AG04449 (cell line): ENCODE data around the gene PCBP3.
A peak's percentile ranks its signal among the peaks of the same experiment; 100 is the strongest.
"Not testable (repeated sequence)": the region's sequence is repeated elsewhere in the genome, so short reads cannot be mapped to it uniquely, and the experiment has no call there.

Source experiments
- CTCF ChIA-PET: fragments of 350-600 bp; formaldehyde crosslinking; extraction: SDS; loops from one replicate; lab custom pipeline; 2021; ENCODE audit warnings: antibody characterized with exemption; lab: Yijun Ruan, JAX
- POLR2A ChIA-PET: fragments of 400-600, 350-600 bp; formaldehyde crosslinking; extraction: SDS; loops from one replicate; lab custom pipeline; 2020; ENCODE audit warnings: antibody characterized with exemption, inconsistent platforms; lab: Yijun Ruan, JAX
- DNase-seq: peaks from one replicate; pipeline ENCODE4 v3.0.0-alpha.2; 2010; ENCODE audit warnings: low read depth, low spot score
- H3K4me3 ChIP-seq: 2 replicates; pipeline ENCODE4 v1.5.1; 2011; ENCODE audit warnings: low read depth, mild to moderate bottlenecking, control low read depth, low read length
- CTCF ChIP-seq: IDR thresholded peaks from one replicate; pipeline ENCODE4 v1.5.1; 2011; ENCODE audit warnings: mild to moderate bottlenecking, moderate library complexity, low read length, control low read depth, inconsistent platforms; ENCODE audit not compliant: insufficient read depth; ENCODE audit errors: missing control alignments

PCBP3 gene

DNA sequence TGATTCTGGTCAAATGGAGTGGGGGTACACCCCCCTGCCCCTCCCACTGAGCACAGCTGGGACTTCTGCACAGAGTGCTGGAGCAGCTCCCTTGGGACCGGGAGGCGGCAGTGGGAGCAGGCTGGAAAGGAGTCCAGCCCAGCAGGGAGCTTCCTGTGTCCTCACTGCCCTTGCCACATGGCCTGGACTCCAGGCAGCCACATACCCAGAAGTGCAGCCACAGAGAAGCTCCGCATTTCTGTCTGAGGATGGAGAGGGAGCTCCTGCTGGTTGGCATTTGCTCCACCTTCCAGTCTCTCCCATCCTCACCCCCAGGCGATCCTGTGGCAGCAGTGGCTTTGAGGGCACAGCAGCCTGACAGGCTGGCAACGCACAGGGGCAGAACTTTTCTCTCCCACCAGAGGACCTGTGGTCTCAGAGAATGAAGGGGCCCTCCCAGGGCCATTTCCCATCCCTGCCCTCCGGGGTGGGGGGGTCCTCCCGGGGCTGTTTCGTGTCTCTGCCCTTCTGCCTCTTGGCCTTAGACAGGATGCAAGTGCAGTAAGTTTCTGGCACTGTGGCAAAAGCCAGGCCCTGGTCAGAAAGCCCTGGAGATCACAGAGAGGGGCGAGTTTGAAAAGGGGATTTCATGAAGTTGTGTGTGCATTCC is 234.4 kb downstream of the PCBP3 start:
- no peak overlapping the region for H3K4me3 ChIP-seq
- TF ChIP-seq CTCF: no peak
- POLR2A ChIA-PET: interaction anchor here (0.9 to 1.1 kb wide), 2 partner anchors 8 to 307 kb away, joined by 3 to 4 read pairs; no protein-coding TSS in a partner anchor
- DNase-seq: no peak
- CTCF ChIA-PET: interaction anchor here (0.8 to 1.2 kb wide), 4 partner anchors 9 to 58 kb away, joined by 3 to 6 read pairs (median 4); no protein-coding TSS in a partner anchor

GRCh38 chr21:45880097-45881068 is 236.9 kb downstream of the PCBP3 start:
- no peak for DNase-seq
- H3K4me3 ChIP-seq: no peak overlapping the region
- CTCF ChIA-PET: interaction anchor here (0.8 to 4.4 kb wide), 27 partner anchors 8 to 740 kb away, joined by 3 to 27 read pairs (median 5); no protein-coding TSS in a partner anchor
- peak; percentile 68 for TF ChIP-seq CTCF
- POLR2A ChIA-PET: interaction anchor here (0.6 kb wide), 2 partner anchors 11 to 37 kb away, joined by 3 read pairs; no protein-coding TSS in a partner anchor

- CTCF ChIA-PET: interaction anchor here (1.2 to 4.4 kb wide), 6 partner anchors 13 to 742 kb away, joined by 4 to 27 read pairs (median 14); no protein-coding TSS in a partner anchor
- H3K4me3 ChIP-seq: no peak overlapping the region
- DNase-seq: no peak
- TF ChIP-seq CTCF: no peak
- POLR2A ChIA-PET: no interaction called here
These were observed 239.1 kb downstream of the PCBP3 start for GRCh38 chr21:45882645-45883044.

DNA sequence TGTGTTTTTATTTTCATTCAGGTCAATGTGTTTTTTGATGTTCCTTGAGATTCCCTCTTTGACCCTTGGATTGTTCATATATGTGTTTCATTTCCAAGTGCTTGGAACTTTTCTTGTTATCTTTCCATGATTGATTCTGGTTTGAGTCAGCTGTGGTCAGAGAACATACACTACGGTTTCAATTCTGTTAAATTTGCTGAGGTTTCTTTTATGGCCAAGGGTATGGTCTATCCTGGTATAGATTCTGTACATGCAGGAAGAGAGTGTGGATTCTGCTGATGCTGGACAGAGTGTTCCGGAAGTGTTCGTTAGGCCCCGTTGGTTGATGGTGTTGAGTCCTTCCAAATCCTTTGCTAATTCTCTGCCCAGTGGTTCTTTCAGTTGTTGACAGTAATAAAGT is 239.6 kb downstream of the PCBP3 start:
- no peak for DNase-seq
- POLR2A ChIA-PET: no interaction called here
- TF ChIP-seq CTCF: no peak
- CTCF ChIA-PET: interaction anchor here (1.2 to 1.5 kb wide), 2 partner anchors 11 to 327 kb away, joined by 3 to 4 read pairs; no protein-coding TSS in a partner anchor
- no peak overlapping the region for H3K4me3 ChIP-seq

GRCh38 chr21:45885597-45885929 is 242.0 kb downstream of the PCBP3 start:
- H3K4me3 ChIP-seq: no peak overlapping the region
- CTCF ChIA-PET: no interaction called here
- DNase-seq: no peak
- POLR2A ChIA-PET: no interaction called here
- no peak for TF ChIP-seq CTCF

DNA sequence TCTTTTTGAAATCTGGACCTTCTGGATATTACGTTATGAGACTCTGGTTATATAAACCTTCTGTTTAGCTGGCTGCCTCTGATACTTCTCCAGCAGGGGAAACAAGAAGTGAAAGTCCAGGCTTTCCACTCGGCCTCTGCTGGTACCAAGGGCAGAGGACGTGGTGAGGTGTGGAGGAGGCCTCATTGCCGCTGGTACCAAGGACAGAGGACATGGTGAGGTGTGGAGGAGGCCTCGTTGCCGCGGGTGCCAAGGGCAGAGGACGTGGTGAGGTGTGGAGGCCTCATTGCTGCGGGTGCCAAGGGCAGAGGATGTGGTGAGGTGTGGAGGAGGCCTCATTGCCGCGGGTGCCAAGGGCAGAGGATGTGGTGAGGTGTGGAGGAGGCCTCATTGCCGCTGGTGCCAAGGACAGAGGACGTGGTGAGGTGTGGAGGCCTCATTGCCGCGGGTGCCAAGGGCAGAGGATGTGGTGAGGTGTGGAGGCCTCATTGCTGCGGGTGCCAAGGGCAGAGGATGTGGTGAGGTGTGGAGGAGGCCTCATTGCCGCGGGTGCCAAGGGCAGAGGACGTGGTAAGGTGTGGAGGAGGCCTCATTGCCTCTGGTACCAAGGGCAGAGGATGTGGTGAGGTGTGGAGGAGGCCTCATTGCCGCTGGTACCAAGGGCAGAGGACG is 242.5 kb downstream of the PCBP3 start:
- POLR2A ChIA-PET: not testable (repeated sequence)

More for the DNA sequence above, 242.5 kb downstream of the PCBP3 start:
- H3K4me3 ChIP-seq, DNase-seq, CTCF ChIA-PET: not testable (repeated sequence)
